Glutamatergic neuron (in vitro differentiated cells): ENCODE data around the gene AGRN. TPM values are rescaled to one million over a fixed set of nuclear protein-coding genes. Genes with fewer than 3 reads are reported as not detected.

Source experiments
- DNase-seq: peaks from one replicate; pipeline ENCODE4 v3.0.0; 2022
- H3K27ac Mint-ChIP-seq: one replicate; pipeline ENCODE4 v1.8.0; 2020; ENCODE audit warnings: mild to moderate bottlenecking, mixed read lengths, inconsistent platforms; ENCODE audit not compliant: unreplicated experiment
- H3K27me3 Mint-ChIP-seq: one replicate; pipeline ENCODE4 v1.8.0; 2020; ENCODE audit warnings: mild to moderate bottlenecking, moderate library complexity, mixed read lengths, inconsistent platforms; ENCODE audit not compliant: unreplicated experiment
- H3K36me3 Mint-ChIP-seq: one replicate; pipeline ENCODE4 v1.8.0; 2020; ENCODE audit warnings: mild to moderate bottlenecking, mixed read lengths, inconsistent platforms; ENCODE audit not compliant: unreplicated experiment
- H3K4me1 Mint-ChIP-seq: one replicate; pipeline ENCODE4 v1.8.0; 2020; ENCODE audit warnings: mild to moderate bottlenecking, low read depth, mixed read lengths, inconsistent platforms; ENCODE audit not compliant: unreplicated experiment
- H3K4me3 Mint-ChIP-seq: one replicate; pipeline ENCODE4 v1.8.0; 2020; ENCODE audit warnings: mild to moderate bottlenecking, mixed read lengths, inconsistent platforms; ENCODE audit not compliant: unreplicated experiment
- H3K9me3 Mint-ChIP-seq: one replicate; pipeline ENCODE4 v1.8.0; 2020; ENCODE audit warnings: mild to moderate bottlenecking, moderate library complexity, mixed read lengths, inconsistent platforms; ENCODE audit not compliant: unreplicated experiment
- CTCF ChIP-seq: fragments of 200-600 bp; sonication (generic); IDR thresholded peaks from one replicate; pipeline ENCODE4 v1.5.0; 2021; ENCODE audit not compliant: partially characterized antibody, unreplicated experiment
- total RNA-seq: library from RNA; stranded (reverse); fragmentation: NEBNext Ultra II Directional; extraction: Animal tissue kit (Norgen Biotek cat#: 25700); gene quantifications from one replicate; pipeline ENCODE4 v1.2.1, GENCODE V29; 2021; ENCODE audit not compliant: unreplicated experiment

Gene AGRN
- total RNA-seq, 1 donor from 2014 or later = 914 TPM

- peaks cover 8% of the 10 kb centered on the region for H3K9me3 Mint-ChIP-seq
- TF ChIP-seq CTCF = no peak
- no peak overlapping the region for H3K27ac Mint-ChIP-seq
- H3K4me1 Mint-ChIP-seq = no peaks in the 10 kb centered on the region
- peaks cover 13% of the 10 kb centered on the region for H3K27me3 Mint-ChIP-seq
- DNase-seq = no peak
- H3K4me3 Mint-ChIP-seq = peak overlapping the region; percentile 89
- no peaks in the 10 kb centered on the region for H3K36me3 Mint-ChIP-seq
Measured at GRCh38 chr1:1058088-1058905, 38.4 kb downstream of the AGRN start.

- Mint-ChIP-seq H3K27ac (no peak overlapping the region), H3K36me3 (no peaks in the 10 kb centered on the region), H3K27me3 (peaks cover 13% of the 10 kb centered on the region), H3K4me1 (no peaks in the 10 kb centered on the region), H3K4me3 (peak overlapping the region; percentile 89), H3K9me3 (peaks cover 8% of the 10 kb centered on the region)
- no peak for DNase-seq
- TF ChIP-seq CTCF = peak; percentile 77
Measured at GRCh38 chr1:1058921-1059493, 39.1 kb downstream of the AGRN start.

- DNase-seq = peak; percentile 94
- Mint-ChIP-seq H3K9me3 (peaks cover 8% of the 10 kb centered on the region), H3K4me3 (peak overlapping the region; percentile 82), H3K27me3 (peaks cover 13% of the 10 kb centered on the region), H3K4me1 (no peaks in the 10 kb centered on the region), H3K27ac (no peak overlapping the region), H3K36me3 (no peaks in the 10 kb centered on the region)
- TF ChIP-seq CTCF = no peak
Measured at GRCh38 chr1:1059494-1060280, 39.8 kb downstream of the AGRN start.

GRCh38 chr1:1060281-1061000 lies 40.5 kb downstream of the AGRN start:
- H3K27me3 Mint-ChIP-seq = peaks cover 11% of the 10 kb centered on the region
- H3K36me3 Mint-ChIP-seq = no peaks in the 10 kb centered on the region
- no peak for DNase-seq
- H3K9me3 Mint-ChIP-seq = peaks cover 11% of the 10 kb centered on the region
- peak overlapping the region; percentile 82 for H3K4me3 Mint-ChIP-seq
- H3K27ac Mint-ChIP-seq = no peak overlapping the region
- TF ChIP-seq CTCF = no peak
- H3K4me1 Mint-ChIP-seq = no peaks in the 10 kb centered on the region
